ENCODE measurements around the gene CSPG5.

CSPG5 gene

DNA sequence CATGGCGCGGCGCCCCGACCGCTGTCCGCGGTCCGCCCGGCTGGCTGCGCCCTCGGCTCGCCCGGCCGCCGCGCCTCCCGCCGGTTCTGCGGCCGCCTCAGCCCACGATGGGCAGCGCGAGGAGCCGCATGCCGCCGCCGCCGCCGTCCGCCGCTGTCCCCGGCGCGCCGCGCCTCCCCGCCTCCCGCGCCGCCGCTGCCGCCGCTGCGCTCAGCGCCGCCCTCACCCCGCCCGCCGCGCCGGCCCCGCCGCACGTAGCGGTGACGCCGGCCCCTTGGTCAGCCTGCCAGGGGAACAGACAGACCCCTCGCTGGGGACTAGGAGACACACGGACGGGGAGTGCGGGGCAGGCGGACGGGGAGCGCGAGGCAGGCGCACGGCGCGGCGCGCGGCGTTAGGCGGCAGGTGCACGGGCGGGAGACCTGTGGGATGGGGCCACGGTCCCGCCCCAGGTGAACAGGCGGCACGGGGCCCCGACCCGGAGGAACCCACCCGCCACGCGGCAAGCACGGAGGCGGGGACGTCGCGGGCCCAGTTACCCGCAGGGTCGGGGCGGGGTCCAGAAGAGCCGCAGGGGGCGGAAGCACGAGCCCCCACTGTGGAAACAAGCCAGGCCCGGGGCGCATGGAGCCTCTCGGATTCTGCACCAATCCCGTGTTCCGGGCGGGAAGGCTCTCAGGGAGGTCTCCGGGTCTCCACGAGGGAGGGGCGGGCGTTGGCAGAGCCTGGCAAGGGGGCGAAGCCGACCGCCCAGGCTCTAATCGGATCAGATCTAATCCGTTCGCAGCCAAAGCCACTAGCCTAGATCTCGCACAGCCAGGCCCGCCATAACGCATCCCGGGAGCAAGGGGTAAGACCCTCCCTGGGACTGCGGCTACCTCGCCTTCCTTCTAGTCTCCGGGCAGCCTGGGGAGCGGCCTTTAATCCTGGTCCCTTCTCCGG, at the start of gene CSPG5:
CSPG5 (minus strand) TSS at position 175 of the 942 bp plus-strand sequence; CDS start at position 3, 172 bp downstream.
- DNase-seq (ENCODE audit: extremely low read depth in 1 of 2, low read depth in 1 of 2): no peak

DNA sequence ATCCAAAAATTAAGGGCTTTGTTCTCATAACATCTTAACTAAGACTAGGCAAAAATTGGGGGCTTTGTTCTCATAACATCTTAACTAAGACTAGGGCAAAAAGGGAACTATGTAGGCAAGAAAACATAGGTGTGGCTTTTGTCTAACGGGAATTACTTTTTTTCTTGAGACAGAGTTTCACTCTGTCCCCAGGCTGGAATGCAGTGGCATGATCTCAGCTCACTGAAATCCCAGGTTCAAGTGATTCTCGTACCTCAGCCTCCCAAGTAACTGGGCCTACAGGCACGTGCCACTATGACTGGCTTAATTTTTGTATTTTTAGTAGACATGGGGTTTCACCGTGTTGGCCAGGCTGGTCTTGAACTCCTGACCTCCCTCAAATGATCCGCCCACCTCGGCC, 49.8 kb upstream of the CSPG5 start:
- no peak for DNase-seq (ENCODE audit: extremely low read depth in 1 of 2, low read depth in 1 of 2)

DNA sequence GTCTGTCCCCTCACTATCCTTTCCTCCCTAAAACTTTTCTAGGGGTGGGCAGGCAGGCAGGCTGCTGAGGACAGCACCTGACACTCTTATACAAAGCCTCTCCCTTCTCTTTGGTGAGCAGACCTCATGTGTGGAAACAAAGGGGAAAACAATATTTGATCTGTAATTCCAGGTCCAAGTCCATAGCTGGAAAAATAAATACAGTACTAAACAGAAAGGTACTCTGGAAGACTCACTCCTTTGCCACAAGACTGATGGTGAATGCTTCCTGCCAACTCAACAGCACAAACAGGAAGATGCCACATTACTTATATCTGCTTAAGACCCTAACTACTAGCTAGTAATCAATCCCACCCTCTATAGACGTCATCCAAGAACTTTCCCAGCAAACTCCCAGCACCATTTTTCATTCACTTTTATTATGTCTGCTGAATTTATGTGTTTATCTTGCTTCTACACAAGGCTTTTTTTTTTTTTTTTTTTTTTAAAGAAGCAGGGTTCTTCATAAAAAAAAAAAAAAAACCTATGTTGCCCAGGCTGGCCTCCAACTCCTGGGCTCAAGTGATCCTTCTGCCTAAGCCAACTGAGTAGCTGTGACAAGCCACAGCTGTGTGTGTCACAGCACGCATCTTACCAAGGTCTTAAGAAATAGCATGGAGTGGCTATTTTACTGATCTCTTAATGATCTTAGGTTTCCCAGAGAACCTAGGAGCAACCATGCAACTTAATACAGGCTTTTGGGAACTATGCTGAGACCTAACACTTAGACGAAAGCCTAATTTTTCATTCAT, 44.2 kb upstream of the CSPG5 start:
- no peak for DNase-seq (ENCODE audit: extremely low read depth in 1 of 2, low read depth in 1 of 2)

DNA sequence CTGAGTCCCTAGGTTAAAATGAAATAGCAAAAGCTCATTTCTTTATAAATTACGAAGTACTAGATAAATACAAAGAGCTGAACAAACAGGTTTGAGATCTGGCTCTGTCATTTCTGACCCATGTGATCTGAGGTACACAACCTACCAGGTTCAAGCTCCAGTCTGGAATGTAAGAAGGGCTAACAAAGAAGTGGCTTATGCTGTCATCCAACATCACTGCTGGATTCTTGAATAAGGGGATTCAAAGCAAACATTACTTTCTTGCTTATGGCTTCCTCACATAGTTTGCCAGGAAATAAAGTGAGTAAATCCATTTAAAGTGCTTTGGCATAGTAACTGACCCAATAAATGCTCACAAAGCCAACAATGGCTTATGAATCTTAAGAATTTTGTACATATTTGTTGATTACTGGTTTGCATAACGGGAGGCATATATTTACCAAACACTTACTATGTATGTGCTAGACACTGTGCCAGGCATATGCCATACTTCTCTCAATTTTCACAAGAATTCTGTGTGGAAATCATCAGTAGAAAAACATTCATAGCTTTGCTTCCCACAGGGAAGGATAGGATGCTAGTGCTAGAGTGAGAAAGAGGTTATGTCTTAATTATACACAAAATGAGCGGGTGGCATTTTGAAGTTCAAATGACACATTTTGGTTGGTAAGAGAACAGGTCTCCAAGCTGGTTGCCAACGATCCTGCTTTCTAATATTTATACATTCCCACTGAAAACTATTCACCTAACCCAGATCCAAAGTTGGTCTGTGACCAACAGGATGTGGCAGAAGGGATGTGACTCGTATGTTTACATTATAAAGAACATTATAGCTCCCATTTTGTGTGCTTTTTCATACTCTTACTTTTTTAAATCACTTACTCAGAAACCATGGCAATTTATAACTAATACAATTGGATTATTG, 38.7 kb upstream of the CSPG5 start:
- no peak for DNase-seq (ENCODE audit: extremely low read depth in 1 of 2, low read depth in 1 of 2)

GRCh38 chr3:47614788-47615187, 36.1 kb upstream of the CSPG5 start:
- DNase-seq (ENCODE audit: extremely low read depth in 1 of 2, low read depth in 1 of 2): no peak

GRCh38 chr3:47613722-47614121, 35.1 kb upstream of the CSPG5 start:
- DNase-seq (ENCODE audit: extremely low read depth in 1 of 2, low read depth in 1 of 2): no peak

DNA sequence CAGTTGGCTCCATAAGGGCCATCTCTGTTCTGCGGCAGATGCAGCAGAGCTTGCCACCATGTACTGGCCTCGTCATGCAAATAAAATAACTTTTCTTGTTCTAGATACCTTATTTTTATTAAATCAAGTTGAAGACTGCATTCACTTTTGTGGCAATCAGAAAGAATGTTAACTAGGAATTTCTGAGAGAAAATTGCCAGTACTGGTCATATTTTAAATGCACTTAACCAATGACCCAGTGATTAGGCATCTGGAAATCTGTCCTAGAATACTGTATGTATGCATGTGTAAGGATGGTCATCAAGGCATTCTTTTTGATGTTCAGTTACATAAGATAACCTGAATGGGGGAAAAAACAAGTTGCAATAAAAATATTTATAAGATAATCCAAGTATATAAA, 34.2 kb upstream of the CSPG5 start:
- no peak for DNase-seq (ENCODE audit: extremely low read depth in 1 of 2, low read depth in 1 of 2)

DNA sequence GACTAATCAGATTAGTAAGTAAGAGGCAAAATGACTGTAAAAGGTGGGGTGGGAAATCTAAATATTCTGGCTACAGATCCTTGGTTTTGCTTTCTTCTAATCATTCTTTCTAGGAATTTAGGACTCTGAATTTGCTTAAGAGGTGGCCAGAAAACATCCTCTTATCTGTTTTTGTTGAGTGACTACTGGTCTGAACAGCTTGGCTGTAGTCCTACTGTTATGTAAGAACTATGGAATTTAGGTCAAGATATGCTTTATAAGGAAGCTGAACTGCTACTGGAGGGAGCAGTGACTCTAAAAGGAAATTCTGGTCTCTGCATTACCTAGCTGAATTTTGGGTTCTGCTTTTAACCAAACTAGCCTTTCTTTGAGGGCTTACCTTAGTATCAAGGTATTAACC, 33.5 kb upstream of the CSPG5 start:
- no peak for DNase-seq (ENCODE audit: extremely low read depth in 1 of 2, low read depth in 1 of 2)

- DNase-seq (ENCODE audit: extremely low read depth in 1 of 2, low read depth in 1 of 2): no peak
Observed at GRCh38 chr3:47611576-47611975, 32.9 kb upstream of the CSPG5 start.

DNA sequence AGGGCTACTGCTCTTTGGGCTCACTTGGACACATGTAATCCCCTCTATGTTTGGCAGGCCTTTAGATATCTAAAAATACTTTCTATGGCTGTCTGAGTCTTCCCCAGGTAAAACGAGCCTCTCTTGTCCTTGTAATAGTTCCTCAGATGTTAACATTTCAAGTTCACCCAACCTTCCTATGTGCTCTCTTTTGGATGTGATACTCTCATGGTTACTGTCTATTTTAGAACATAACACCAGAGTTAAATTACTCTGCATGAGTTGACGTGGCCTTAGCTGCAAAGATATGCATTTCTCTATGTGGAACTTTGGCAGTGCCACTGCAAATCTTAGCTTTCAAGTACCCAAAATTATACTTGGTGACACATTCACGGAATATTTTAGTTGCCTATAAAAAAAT, 31.9 kb upstream of the CSPG5 start:
- no peak for DNase-seq (ENCODE audit: extremely low read depth in 1 of 2, low read depth in 1 of 2)

- DNase-seq (ENCODE audit: extremely low read depth in 1 of 2, low read depth in 1 of 2): no peak
Observed at GRCh38 chr3:47607335-47607734, 28.7 kb upstream of the CSPG5 start.

- no peak for DNase-seq (ENCODE audit: extremely low read depth in 1 of 2, low read depth in 1 of 2)
Observed at GRCh38 chr3:47606165-47606564, 27.5 kb upstream of the CSPG5 start.

DNA sequence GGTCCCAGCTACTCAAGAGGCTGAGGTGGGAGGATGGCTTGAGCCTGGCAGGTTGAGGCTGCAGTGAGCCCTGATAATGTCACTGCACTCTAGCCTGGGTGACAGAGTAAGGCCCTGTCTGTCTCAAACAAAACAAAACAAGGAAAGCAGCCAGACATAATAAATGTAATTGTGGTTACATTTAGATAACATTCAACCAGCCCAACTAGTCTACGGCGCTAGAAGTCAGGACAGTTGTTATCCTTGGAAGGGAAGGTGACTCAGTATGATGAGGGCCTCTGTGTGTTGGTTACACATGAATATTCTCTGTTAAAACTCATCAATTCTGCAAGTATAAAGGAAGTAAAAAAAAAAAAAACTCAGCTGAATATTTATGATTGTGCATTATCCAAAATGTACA, 27.0 kb upstream of the CSPG5 start:
- no peak for DNase-seq (ENCODE audit: extremely low read depth in 1 of 2, low read depth in 1 of 2)

- no peak for DNase-seq (ENCODE audit: extremely low read depth in 1 of 2, low read depth in 1 of 2)
Observed at GRCh38 chr3:47604145-47604544, 25.5 kb upstream of the CSPG5 start.

DNA sequence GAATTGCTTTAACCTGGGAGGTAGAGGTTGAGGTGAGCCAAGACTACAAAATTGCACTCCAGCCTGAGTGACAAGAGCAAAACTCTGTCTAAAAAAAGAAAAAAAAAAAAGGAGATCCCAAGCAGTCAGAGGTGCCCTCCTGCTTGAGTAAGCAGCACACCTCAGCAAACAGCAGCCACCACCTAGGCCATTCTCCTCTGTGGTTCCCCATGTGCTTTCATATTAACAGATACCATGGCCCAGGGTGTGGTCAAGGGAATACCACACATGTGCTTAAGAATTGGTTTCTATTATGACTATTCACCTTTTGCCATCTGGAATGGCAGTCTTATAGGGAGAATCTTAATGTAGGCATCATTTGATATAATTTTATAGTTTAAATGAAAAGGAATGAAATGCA, 24.7 kb upstream of the CSPG5 start:
- no peak for DNase-seq (ENCODE audit: extremely low read depth in 1 of 2, low read depth in 1 of 2)

GRCh38 chr3:47601281-47601680, 22.6 kb upstream of the CSPG5 start:
- DNase-seq (ENCODE audit: extremely low read depth in 1 of 2, low read depth in 1 of 2): no peak

DNA sequence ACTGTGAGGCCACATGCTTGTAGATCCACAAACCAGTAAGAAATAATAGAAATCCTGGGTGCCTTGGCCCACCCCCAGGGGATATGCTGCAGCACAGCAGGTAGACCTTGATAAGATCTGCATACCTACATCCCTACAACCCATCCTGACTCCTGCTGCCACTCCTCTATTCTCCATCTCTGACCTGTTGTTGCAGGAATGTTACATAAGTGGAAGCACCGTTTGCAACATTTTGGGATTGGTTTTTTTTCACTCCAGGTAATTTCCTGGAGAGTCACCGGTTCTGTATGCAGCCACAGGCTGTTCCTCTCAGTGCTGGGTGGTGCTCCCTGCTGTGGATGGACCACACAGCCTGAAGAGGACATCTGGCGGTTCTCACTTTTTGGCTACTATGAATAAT, 16.1 kb upstream of the CSPG5 start:
- DNase-seq (ENCODE audit: extremely low read depth in 1 of 2, low read depth in 1 of 2): no peak

- no peak for DNase-seq (ENCODE audit: extremely low read depth in 1 of 2, low read depth in 1 of 2)
Observed at GRCh38 chr3:47592066-47592795, 13.6 kb upstream of the CSPG5 start.

DNA sequence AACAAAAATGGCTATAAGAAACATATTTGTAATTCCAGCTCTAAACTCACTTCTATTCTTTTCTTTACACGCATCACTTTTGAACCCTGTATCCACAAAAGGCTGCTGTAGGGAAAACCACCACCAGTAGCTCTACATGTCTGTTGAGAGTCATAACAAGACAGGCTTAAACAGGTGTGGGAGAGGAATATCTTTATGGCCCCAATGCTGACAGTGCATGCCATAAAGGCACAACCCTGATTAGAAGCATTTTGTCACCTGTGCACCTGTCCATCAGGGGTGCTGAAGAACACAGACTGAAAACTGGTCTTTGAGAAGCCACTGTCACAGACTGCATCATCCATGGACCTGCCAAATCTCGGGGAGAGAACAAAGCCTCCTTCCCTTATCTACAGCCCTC, 11.6 kb upstream of the CSPG5 start:
- no peak for DNase-seq (ENCODE audit: extremely low read depth in 1 of 2, low read depth in 1 of 2)

DNA sequence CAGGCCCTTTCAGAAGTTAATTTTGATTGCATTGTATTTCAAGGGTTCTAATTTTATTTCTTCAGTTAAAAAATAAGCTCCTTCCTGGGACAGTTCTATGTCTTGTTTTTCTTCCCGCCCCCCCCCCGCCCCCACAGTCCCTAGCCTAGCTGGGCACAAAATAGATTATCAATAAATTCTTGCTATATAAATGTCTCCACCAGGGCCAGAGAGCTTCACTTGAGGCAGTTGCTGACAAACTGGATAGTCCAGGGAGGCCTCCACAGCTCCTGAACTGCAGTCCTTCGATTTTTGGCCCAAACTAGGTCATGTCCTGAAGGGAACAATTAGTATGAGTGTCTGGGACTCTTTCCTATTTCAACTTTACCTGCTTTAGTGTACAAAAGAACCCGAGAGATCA, 9.9 kb upstream of the CSPG5 start:
- DNase-seq (ENCODE audit: extremely low read depth in 1 of 2, low read depth in 1 of 2): no peak
